ENCODE data around the gene LTF. TPM values are rescaled to one million over a fixed set of nuclear protein-coding genes. Genes with fewer than 3 reads are reported as not detected.

Gene LTF
- total and polyA plus RNA-seq, 2 of the 13 experiments (the other 11 are each of a cell fraction or from before 2014, with no cell fraction given) = not detected

- TF ChIP-seq, protein P1, sequence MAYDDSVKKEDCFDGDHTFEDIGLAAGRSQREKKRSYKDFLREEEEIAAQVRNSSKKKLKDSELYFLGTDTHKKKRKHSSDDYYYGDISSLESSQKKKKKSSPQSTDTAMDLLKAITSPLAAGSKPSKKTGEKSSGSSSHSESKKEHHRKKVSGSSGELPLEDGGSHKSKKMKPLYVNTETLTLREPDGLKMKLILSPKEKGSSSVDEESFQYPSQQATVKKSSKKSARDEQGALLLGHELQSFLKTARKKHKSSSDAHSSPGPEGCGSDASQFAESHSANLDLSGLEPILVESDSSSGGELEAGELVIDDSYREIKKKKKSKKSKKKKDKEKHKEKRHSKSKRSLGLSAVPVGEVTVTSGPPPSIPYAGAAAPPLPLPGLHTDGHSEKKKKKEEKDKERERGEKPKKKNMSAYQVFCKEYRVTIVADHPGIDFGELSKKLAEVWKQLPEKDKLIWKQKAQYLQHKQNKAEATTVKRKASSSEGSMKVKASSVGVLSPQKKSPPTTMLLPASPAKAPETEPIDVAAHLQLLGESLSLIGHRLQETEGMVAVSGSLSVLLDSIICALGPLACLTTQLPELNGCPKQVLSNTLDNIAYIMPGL (CRISPR knock-in tag; IDR thresholded peaks at IDR 0.05; ENCODE audit: borderline replicate concordance in 1 of 2, low read depth in 1 of 2) = no peak
- TF ChIP-seq ZBTB26 (CRISPR knock-in tag; IDR thresholded peaks at IDR 0.05; ENCODE audit: borderline replicate concordance) = no peak
- no peak for TF ChIP-seq ELF4 (CRISPR knock-in tag; IDR thresholded peaks at IDR 0.05; ENCODE audit: borderline replicate concordance)
- TF ChIP-seq TCF12 (IDR thresholded peaks at IDR 0.05) = no peak
- TF ChIP-seq TCF12 (CRISPR knock-in tag; IDR thresholded peaks at IDR 0.05) = no peak
- no peak for TF ChIP-seq ZNF780A (CRISPR knock-in tag; IDR thresholded peaks at IDR 0.05)
These were observed 1.4 kb downstream of the LTF start (continued) for GRCh38 chr3:46463120-46463867.

DNA sequence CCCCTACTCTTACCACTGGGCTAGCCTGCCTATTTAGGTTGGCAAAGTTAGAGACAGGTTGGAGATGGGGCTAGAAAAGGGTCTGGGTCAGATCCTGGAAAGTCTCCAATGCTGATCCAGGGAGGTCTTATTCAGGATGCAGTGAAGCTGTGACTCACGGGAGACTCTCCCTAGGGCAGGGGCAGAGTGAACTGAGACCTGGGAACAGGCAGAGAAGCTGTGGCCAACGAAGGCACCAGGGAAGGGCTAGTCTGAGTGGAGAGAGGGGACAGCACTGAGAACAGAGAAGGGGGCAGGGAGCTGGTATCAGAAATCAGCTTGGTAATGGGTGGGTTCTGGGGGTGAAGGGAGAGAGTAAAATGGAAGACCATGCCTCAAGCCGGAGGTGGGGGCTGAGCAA lies 2.2 kb downstream of the LTF start:
- ATAC-seq = no peak
- POLR2A ChIA-PET = no interaction called here

More for the DNA sequence above, 2.2 kb downstream of the LTF start:
- peaks cover 2 to 3% of the 10 kb centered on the region in 2 experiments; a peak in 2 of 5 replicates for H3K27me3 ChIP-seq (ENCODE audit: control insufficient read depth in 1 of 2, insufficient read depth in 2 of 2, low read length in 2 of 2)
- H3K9ac ChIP-seq (ENCODE audit: insufficient read depth, low read depth, low read length) = no peak overlapping the region
- no peaks in the 10 kb centered on the region for H3K79me2 ChIP-seq (ENCODE audit: insufficient read depth, low read length)
- no peaks in the 10 kb centered on the region for H3K36me3 ChIP-seq (replicated peaks in 1 of 2; ENCODE audit: control insufficient read depth in 1 of 2, insufficient read depth in 2 of 2, low read length in 2 of 2)
- no peak for TF ChIP-seq ZNF737 (CRISPR knock-in tag; IDR thresholded peaks at IDR 0.05; ENCODE audit: borderline replicate concordance)
- H3K4me3 ChIP-seq (replicated peaks in 1 of 3; ENCODE audit: insufficient read depth in 1 of 3, low read depth in 2 of 3, low read length in 3 of 3) = no peak overlapping the region
- no TSS peak for BruUV-seq (replicated peaks)
- WGBS (ENCODE audit: low lambda C conversion rate) = 4% methylated on average over 3 of the region's 3 CpGs
- DNase-seq (ENCODE audit: low spot score) (no peak), FAIRE-seq (no peak)
- in situ Hi-C loops (cut with HindIII; ENCODE audit: extremely low pct_ligation_motif_present, low pct_unique_long_range_greater_than_20kb) (no loop called here), intact Hi-C loops (cut with micrococcal nuclease; ENCODE audit: unreplicated experiment) (no loop called here)
- H3K27ac ChIP-seq (ENCODE audit: extremely low read length, insufficient read depth, low read length) = no peak overlapping the region
- no peaks in the 10 kb centered on the region for H3K4me1 ChIP-seq (ENCODE audit: insufficient read depth, low read length)
- H3K4me2 ChIP-seq (ENCODE audit: low read depth, low read length) = no peak overlapping the region
- H4K20me1 ChIP-seq (ENCODE audit: insufficient read depth, low read length) = no peaks in the 10 kb centered on the region
- 0 out of 2 replicates have a peak, but pooled peaks cover 11% of the 10 kb centered on the region for H3K9me3 ChIP-seq (ENCODE audit: low read length)
- no peak overlapping the region for H2AFZ ChIP-seq (ENCODE audit: low read length)
- CTCF ChIA-PET (ENCODE audit: low intra/inter-chr PET ratio, low total read pairs) = no interaction called here

Data from HepG2 (cell line).